SIG-M5 treated with dmso at 0.1 percent for 504 hours (cell line): ENCODE measurements around the gene BCAT1.
A peak's percentile ranks its signal among the peaks of the same experiment; 100 is the strongest.

ENCODE experiments used
- DNase-seq: peaks from one replicate; lab custom pipeline; 2025; ENCODE audit not compliant: unreplicated experiment; lab: John Stamatoyannopoulos, UW

The BCAT1 gene, protein sequence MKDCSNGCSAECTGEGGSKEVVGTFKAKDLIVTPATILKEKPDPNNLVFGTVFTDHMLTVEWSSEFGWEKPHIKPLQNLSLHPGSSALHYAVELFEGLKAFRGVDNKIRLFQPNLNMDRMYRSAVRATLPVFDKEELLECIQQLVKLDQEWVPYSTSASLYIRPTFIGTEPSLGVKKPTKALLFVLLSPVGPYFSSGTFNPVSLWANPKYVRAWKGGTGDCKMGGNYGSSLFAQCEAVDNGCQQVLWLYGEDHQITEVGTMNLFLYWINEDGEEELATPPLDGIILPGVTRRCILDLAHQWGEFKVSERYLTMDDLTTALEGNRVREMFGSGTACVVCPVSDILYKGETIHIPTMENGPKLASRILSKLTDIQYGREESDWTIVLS

DNA sequence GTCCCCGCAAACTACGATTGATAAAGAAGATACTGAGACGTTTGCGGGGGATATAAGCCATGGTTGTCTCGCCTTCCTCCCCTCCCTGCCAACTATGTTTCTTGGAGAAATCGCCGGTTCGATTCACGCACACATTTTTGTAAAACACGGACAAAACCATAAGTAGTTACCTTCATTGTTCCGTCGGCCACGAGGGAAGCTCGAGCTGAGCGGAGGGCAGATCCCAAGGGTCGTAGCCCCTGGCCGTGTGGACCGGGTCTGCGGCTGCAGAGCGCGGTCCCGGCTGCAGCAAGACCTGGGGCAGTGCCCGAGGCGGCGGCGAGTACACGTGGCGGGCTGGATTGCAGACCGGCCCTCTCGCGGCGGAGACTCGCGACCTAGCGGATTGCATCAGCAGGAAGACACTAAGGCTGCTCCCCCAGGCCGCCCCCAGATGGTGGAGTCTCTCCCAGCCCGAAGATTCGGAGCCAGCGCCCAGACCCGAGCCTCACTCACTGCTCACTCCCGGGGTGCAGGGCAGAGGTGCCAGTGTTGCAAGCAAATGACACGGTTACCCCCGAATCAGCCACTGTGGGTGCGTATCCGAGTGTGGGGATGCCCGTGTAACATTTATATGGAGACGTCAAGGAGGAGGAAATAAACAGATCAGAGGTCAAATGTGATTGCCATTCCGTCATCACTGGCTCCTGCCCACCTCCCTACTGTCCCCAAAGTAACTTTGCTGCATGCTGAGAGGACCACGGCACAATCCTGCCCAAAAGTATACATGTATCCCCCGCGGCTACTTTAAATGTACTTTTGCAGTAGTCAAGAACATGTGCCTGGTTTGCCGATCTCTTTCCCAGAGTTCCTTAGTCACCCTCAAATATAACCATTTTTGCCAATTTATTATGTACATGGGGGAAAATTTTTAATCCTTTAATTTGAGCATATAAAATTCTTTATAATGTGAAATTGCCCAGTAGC lies at the start of gene BCAT1:
TSS of gene BCAT1 (minus strand) at position 345 of the 966 bp plus-strand sequence. CDS start at position 176, 169 bp downstream.
- DNase-seq: peak; percentile 81

DNA sequence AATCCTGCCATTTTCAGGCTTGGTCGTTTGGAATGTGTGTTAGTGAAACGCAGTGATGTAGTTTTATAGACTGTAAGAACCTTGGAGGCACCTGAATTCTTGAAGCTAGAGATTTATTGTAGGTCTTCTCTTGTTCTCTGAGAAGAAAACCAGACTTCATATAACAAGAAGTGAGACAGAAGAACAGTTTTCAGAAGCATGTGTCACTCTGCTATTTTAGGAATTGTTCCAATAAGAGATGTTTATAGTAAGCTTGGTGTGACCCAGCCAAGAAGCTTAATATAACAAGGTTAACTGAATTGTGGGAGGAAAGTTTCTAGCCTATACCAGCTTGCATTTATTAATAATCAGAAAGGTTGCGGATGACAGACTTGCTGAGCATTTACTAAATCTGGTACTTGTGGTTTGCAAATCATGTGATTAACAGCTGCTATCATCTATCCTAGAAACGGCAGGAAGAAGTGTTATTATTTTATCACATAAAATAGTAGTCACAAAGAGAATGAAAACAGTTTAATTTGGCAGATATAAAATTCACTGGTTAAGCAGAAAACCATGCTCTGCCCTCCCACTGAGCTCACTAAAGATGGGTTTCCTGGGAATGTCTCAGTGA lies 49.2 kb upstream of the BCAT1 start:
- no peak for DNase-seq

DNA sequence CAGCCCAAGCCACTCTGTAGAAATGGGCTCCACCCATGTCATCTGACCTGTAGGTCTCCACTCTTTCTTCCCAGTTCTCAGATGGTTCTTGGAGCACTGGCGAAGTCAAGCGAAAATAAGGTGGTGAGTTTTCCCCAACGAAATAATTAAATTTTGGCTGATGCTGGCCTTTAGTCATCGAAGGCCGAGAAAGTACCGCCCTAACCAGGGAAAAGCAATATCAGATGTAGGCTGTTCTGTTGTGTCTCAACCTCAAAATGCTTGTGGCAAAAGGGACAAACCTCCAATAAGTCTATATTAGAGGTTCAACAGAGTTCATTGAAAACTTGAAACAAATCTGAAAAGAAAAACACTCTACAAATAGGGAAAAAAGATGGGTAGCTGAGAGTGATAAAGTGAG lies 48.6 kb upstream of the BCAT1 start:
- no peak for DNase-seq

DNA sequence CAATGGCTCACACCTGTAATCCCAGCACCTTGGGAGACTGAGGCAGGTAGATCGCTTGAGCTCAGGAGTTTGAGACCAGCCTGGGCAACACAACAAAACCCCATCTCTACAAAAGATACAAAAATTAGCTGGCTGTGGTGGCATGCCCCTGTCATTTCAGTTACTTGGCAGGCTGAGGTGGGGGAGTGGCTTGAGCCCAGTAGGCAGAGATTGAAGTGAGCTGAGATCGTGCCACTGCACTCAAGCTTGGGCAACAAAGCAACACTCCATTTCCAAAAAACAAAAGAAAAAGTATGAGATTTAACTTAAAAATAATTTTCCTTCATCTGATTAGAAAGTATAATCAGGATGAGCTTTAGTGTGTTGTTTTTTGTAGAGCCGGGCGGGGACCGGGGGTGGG lies 47.9 kb upstream of the BCAT1 start:
- DNase-seq: no peak

DNA sequence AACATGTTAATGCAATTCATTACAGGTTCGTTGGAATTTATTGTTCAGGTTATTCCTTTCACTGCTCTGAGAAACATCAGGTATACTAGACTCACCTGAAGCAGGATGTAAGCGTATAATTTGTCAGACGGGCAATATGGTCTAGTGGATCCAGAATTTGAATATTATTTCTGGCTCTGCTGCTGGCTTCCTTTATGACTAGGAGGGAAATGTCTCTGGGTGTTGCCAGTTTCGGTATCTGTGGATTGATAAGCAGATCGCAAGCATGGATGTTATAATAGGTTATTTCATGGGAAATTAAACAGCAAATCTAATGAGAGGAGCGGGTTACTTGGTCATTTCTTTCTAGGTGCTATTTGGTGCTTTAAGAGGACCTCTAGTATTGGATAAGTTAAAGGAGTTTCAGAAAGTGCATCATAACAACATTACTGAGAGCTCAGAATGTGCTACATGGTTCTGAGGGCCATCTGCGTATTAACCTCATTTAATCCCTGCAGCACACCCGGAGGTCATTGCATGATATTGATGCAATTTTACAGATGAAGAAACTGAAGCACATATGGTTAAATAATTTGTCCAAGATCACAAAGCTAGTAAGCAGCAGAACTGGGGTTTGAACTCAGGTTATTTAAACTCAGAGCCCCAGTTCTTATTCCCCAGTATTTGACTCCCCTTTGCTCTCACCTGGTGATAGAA lies 47.3 kb upstream of the BCAT1 start:
- DNase-seq: no peak

DNA sequence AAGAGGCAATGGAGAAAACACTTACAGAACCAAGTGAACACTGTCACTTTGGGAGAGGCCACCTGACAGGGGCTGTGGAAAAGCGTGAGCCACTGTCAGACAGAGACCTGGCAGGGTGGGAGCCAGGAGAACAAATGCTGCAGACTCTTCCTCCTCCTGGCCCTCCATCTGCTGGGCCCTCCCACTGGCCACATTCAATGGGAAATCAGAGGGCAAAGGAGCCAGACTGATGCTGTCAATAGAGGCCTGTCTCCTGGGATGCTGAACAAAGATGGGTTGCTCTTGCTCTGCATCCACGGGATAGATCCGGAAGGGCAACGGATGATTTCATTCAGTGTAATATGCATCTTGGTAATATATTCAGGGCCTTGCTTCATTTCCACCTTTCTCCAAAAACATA lies 44.9 kb upstream of the BCAT1 start:
- no peak for DNase-seq

DNA sequence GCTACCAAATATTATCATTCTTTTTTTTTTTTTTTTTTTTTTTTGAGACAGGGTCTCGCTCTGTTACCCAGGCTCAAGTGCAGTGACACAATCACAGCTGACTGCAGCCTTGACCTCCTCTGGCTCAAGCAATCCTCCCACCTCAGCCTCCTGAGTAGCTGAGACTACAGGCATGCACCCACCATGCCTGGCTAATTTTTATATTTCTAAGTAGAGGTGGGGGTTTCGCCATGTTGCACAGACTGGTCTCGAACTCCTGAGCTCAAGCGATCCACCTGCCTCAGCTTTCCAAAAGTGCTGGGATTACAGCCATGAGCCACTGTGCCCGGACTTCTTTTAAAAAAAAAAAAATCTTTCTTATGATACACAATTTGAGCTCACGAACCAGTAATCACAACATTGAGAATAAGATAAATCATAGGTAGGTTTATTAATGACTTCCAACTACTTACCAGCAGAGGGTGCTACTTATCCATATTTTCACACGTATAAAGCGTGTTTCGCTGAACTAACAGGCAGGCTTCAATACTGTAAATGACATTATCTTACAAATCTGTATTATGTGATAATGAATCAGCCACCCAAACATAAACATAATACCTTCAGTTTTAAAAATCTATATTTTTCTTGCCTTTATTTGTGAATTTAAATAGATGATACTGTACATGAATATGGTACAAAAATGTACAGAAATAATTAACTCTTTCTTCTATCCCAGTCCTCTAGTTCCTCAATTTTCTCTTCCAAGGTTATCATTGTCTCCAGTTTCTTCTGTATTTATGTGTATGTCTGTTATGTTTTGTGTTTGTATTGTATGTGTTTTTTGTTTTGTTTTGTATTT lies 42.5 kb upstream of the BCAT1 start:
- DNase-seq: peak; percentile 72

DNA sequence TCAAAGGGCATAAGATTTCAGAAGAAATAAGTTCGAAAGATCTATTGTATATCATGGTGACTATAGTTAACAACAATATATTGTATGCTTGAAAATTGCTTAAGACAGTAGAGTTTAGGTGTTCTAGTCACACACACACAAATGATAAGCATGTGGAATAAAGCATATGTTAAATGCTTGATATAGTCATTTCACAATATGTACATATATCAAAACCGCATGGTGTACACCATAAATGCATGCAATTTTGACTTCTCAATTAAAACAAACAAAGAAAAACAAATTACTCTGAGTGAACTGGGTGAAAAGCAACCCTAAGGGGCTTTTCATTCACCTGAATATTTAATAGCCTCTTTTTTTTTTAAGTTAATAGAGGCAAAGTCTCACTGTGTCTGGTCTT lies 40.3 kb upstream of the BCAT1 start:
- DNase-seq: no peak

DNA sequence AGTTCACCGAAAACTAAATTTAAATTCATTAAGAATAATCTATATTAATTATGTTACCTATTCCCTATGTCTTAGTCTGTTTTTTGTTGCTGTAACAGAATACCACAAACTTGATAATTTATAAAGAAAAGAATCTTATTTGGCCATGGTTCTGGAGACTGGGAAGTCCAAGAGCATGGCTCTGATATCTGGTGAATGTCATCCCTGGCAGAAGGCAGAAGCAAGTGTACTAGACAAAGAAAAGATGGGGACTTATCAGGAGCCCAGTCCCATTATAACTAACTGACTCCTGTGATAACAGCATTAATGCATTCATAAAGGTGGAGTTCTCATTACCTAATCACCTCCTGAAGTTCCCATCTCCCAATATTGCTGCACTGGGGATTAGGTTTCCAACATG lies 33.3 kb upstream of the BCAT1 start:
- DNase-seq: no peak

DNA sequence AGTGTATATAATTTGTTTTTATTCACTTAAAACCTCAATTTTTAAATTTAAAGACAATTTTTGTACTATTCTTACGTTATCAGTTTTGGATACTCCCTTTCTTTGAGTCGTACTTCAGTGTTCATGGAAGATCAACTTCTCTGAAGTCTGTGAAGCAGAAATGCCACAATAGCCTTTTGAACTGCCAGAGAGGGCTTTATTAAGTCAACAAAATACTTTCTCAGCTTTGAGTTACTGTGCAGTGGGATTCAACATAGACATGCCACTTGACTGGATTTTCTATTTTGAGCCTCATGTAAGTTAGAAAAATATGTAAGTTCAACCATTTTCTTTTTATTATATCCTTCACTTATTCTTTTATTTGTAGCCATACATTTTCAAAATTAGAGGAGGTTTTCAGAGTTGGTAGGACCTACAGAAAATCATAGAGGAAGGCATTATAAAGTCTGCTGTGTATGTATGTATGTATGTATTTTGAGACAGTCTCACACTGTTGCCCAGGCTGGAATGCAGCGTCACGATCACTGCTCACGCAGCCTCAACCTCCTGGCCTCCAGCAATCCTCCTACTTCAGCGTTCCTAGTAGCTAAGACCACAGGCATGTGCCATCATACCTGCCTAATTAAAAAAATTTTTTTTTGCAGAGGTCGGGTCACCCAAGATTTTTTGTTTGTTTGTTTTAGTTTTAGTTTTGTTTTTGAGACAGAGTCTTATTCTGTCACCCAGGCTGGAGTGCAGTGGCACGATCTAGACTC lies 31.3 kb upstream of the BCAT1 start:
- DNase-seq: no peak

DNA sequence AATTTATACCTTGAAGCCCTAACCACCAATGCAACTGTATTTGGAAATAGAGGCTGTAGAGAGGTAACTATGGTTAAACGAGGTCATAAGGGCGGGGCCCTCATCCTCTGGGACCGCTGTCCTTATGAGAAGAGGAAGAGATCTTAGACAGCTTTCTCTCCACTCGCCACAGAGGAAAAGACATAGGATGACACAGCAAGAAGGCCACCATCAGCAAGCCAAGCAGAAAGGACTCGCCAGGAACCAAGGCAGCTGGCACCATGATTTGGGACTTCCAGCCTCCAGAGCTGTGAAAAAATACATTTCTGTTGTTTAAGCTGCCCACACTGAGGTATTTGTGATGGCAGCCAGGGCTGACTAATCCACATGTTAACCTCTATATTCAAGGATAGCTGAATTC lies 30.4 kb upstream of the BCAT1 start:
- peak; percentile 67 for DNase-seq

DNA sequence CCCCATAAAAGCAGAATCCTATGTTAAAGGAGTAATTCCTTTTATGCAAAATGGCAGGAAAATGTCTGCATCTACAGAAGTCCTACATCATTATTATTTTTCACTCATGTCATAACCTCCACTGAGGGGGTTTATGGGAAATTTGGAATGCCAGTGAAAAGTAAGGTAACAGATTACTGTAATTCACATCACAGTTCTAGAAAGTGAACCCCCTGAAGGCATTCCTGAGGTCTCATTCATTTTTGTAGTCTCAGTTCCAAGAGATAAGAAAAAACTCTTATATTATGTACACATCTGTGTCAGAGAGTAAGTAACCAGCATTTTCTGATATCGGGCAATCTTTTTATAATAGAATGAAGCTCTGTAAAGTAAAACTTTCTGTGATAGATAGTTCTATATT lies 28.8 kb upstream of the BCAT1 start:
- DNase-seq: no peak

DNA sequence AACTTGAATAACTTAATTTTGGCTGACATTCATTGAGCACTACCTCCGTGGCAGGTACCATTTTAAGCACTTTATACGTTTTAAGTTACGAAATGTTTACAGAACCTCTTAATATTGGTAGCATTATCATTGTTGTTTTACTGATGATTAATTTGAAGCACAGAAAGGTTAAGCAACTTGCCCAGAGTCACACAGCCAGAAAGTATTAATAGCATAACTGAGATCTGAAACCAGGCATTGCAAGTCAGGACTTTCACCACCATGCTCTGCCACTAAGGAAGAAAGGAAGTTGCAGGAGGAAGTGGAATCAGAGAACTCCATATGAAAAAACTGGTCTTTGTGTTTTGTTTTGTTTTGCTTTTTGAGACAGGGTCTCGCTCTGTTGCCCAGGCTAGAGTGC lies 28.2 kb upstream of the BCAT1 start:
- peak; percentile 81 for DNase-seq

DNA sequence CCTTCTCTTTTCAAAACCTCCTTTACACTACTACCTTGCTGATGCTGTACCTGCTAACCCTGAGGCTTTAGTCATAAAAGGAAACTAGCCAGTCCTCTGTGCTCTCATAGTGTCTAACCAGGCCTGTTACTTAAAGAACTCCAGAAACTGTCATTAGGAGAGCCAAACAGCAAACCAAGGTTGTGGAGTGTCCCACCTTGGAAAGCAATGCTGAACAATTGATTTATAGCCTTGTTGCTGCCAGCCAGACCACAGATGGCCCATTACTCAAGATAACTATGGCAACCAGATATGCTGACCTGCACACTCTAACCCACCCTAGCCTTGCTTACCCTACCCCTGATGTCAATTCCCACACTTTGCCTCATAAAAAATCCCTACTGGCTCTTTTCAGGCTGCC lies 26.5 kb upstream of the BCAT1 start:
- DNase-seq: no peak

DNA sequence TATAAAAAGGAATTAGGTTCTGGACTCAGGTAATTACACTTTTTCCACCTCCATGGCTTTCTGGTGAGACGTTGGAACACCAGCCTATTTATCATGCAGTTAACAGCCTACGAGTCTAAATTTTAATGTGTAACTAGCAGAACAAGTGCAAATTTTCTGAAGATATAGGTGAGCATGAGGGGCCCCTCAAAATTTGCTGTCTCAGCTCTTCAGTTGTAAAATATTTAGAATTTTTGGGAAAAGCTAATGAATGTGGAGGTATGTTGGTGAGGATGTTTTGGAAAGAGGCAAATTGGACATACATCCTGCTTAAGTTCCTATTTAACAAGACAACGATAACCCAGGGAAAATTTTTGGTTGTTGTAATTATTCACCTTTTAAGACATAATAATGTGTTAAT lies 25.3 kb upstream of the BCAT1 start:
- no peak for DNase-seq

DNA sequence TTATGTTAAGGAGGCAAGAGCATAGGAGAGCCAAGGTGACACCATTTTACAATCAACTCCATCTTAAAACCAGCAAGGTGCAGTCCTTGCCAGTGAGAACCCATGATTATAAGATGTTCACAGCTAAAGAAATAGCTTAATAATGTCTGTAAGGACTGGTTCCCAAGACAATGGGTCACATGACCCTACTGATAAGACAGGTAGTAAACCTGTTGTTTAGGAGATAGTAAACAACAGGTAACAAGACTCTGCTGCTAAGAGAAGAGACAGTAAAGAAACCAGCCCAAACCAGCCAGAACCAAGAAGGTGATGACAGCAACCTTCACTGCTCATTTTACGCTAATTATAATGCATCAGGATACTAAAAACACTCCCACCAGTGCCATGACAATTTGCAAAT lies 23.2 kb upstream of the BCAT1 start:
- no peak for DNase-seq

DNA sequence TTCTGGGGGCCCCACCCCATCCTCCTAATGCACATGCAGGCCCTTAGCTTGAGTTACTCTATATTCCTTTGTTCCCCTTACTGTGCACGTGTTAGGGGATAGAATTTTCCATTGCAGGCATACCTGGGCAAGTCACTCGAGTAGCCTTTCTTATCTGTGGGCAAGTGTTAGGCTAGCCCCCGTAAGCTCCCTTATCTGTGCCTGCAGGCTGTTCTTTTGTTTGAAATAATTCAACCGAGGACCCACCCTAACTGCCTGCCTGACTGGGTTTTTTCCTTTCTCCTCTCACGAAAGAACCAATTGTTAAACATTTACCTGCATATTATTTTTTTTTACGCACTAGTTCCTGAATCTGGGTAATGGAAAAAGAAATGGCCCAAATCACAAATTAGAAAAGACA lies 21.3 kb upstream of the BCAT1 start:
- no peak for DNase-seq

DNA sequence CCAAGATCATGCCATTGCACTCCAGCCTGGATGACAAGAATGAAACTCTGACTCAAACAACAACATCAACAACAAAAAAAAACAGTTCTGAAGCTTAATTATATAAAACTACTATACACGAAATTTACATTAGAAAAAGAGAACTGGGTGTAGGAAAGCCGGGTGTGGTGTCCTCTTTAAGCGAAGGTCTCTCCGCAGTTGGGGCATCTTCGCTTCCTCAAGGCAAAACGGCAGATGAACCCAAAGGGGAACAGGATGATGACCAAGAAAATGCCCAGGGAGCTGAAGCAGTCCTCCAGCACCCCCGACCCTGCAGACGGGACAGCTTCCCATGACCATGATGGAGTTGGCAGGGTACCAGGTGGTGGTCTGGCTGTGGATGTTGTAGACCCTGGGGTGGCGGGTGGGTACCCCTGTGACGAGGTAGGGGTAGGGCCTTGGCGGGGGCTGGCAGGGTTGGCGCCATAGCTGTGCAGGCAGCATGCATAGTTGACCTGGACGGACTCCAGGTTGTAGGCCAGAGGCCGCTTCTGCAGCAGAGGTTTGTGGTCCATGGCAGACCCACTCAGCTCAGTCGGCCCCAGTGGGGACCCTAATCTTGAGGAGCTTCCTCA lies 18.2 kb upstream of the BCAT1 start:
- no peak for DNase-seq

DNA sequence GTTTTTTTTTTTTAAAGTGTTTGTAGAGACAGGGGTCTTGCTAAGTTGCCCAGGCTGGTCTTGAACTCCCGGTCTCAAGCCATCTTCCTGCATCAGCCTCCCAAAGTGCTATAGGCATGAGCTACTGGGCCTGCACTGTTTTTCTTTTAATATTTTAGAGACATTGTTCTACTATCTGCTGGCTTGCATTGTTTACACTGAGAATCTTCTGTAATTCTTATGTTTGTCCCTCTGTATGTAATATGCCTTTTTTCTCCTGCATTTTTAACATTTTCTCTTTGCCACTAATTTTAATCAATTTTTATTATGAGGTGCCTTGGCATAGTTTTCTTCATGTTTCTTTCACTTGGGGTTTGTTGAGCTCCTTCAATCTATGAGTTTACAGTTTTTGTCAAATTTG lies 15.4 kb upstream of the BCAT1 start:
- no peak for DNase-seq
